Nephron (organoid): Measurements from ENCODE around the gene ACADS.

Source experiments
- H3K27ac Mint-ChIP-seq, 3 experiments: 2 replicates each; pipeline ENCODE4 v1.8.0; 2020; ENCODE audit warnings: mixed read lengths in 3 of 3, mild to moderate bottlenecking in 2 of 3, moderate library complexity in 1 of 3
- H3K27me3 Mint-ChIP-seq: 2 replicates; pipeline ENCODE4 v1.8.0; 2021; ENCODE audit warnings: low read depth, mild to moderate bottlenecking, moderate library complexity, mixed read lengths
- H3K36me3 Mint-ChIP-seq: 2 replicates; pipeline ENCODE4 v1.8.0; 2020; ENCODE audit warnings: low read depth, mixed read lengths
- H3K4me1 Mint-ChIP-seq: 2 replicates; pipeline ENCODE4 v1.8.0; 2020; ENCODE audit warnings: mixed read lengths
- H3K4me3 Mint-ChIP-seq, 3 experiments: 2 replicates each; pipeline ENCODE4 v1.8.0; 2020; ENCODE audit warnings: mild to moderate bottlenecking in 3 of 3, mixed read lengths in 3 of 3, moderate library complexity in 2 of 3
- H3K9me3 Mint-ChIP-seq: 2 replicates; pipeline ENCODE4 v1.8.0; 2020; ENCODE audit warnings: mixed read lengths
- CTCF ChIP-seq, 3 experiments: fragments of 200-600 bp; sonication (generic); IDR thresholded peaks; one replicate each; pipeline ENCODE4 v1.5.0; 2021; ENCODE audit warnings: antibody characterized with exemption in 3 of 3; ENCODE audit not compliant: unreplicated experiment in 3 of 3

The ACADS gene

GRCh38 chr12:120739031-120739762 is 13.6 kb downstream of the ACADS start:
- Mint-ChIP-seq H3K9me3 (no peaks in the 10 kb centered on the region), H3K4me1 (peaks cover 4% of the 10 kb centered on the region), H3K4me3 (no peak overlapping the region), H3K27me3 (no peaks in the 10 kb centered on the region), H3K27ac (no peak overlapping the region), H3K36me3 (peaks cover 2% of the 10 kb centered on the region)
- TF ChIP-seq CTCF (IDR thresholded peaks at IDR 0.05; ENCODE audit: unreplicated experiment in 3 of 3), result no peak

GRCh38 chr12:120739821-120740613 is 14.4 kb downstream of the ACADS start:
- Mint-ChIP-seq H3K27me3 (no peaks in the 10 kb centered on the region), H3K36me3 (no peaks in the 10 kb centered on the region)

GRCh38 chr12:120740871-120741270 is 15.2 kb downstream of the ACADS start:
- Mint-ChIP-seq H3K27me3 (no peaks in the 10 kb centered on the region), H3K36me3 (no peaks in the 10 kb centered on the region), H3K4me3 (no peak overlapping the region), H3K27ac (no peak overlapping the region), H3K4me1 (peaks cover 4% of the 10 kb centered on the region), H3K9me3 (no peaks in the 10 kb centered on the region)
- TF ChIP-seq CTCF (IDR thresholded peaks at IDR 0.05; ENCODE audit: unreplicated experiment in 3 of 3), result no peak

More at GRCh38 chr12:120739821-120740613, 14.4 kb downstream of the ACADS start:
- Mint-ChIP-seq H3K27ac (no peak overlapping the region), H3K4me3 (no peak overlapping the region), H3K4me1 (peaks cover 4% of the 10 kb centered on the region), H3K9me3 (no peaks in the 10 kb centered on the region)
- TF ChIP-seq CTCF (IDR thresholded peaks at IDR 0.05; ENCODE audit: unreplicated experiment in 3 of 3), result no peak

- no peak overlapping the region for H3K27ac Mint-ChIP-seq
- H3K27me3 Mint-ChIP-seq, result no peaks in the 10 kb centered on the region
- no peak for TF ChIP-seq CTCF (IDR thresholded peaks at IDR 0.05; ENCODE audit: unreplicated experiment in 3 of 3)
- H3K4me1 Mint-ChIP-seq, result peaks cover 4% of the 10 kb centered on the region
- no peaks in the 10 kb centered on the region for H3K36me3 Mint-ChIP-seq
- no peaks in the 10 kb centered on the region for H3K9me3 Mint-ChIP-seq
- H3K4me3 Mint-ChIP-seq, result no peak overlapping the region
Measured at GRCh38 chr12:120741476-120742421, 16.1 kb downstream of the ACADS start.

- H3K36me3 Mint-ChIP-seq, result no peaks in the 10 kb centered on the region
- H3K27me3 Mint-ChIP-seq, result no peaks in the 10 kb centered on the region
- no peaks in the 10 kb centered on the region for H3K9me3 Mint-ChIP-seq
- H3K4me3 Mint-ChIP-seq, result no peak overlapping the region
- no peak for TF ChIP-seq CTCF (IDR thresholded peaks at IDR 0.05; ENCODE audit: unreplicated experiment in 3 of 3)
- peaks cover 4% of the 10 kb centered on the region for H3K4me1 Mint-ChIP-seq
- no peak overlapping the region for H3K27ac Mint-ChIP-seq
Measured at GRCh38 chr12:120744922-120745493, 19.4 kb downstream of the ACADS start.
